ENCODE data around the gene HOXD11. TPM values are rescaled to one million over a fixed set of nuclear protein-coding genes. Genes with fewer than 3 reads are reported as not detected.

Gene HOXD11
- total RNA-seq, 1 donor from 2014 or later: not detected

DNA sequence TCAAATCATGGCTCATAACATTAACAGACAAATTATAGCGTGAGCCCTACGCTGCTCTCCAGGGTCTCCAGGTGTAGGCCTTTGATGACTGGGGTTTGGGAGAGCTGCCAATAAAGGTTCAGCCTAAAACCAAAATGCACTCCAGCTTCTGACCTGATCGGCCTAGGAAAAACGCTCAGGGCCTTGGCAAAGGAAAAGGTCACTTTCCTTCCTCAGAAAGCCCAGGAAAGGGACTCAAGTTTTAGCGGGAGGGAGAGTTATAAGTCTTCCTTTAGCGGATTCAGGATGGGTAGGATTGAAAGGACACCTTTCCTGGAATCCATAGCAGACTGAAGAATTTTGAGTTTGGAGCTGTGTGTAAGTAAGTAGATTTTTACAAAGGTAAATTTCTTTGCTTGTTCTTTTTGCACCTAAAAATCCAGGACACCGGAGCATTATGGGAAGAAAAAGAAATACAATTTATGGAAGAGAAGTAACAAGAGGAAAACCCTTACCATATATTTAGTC lies 32.1 kb upstream of the HOXD11 start:
- no peaks in the 10 kb centered on the region for H3K9me3 Mint-ChIP-seq (ENCODE audit: unreplicated experiment)
- no peak overlapping the region for H3K27ac Mint-ChIP-seq (ENCODE audit: unreplicated experiment)
- H3K4me1 Mint-ChIP-seq (ENCODE audit: unreplicated experiment): peaks cover 15% of the 10 kb centered on the region
- no peak overlapping the region for H3K4me3 Mint-ChIP-seq (ENCODE audit: unreplicated experiment)
- no peaks in the 10 kb centered on the region for H3K36me3 Mint-ChIP-seq (ENCODE audit: low read depth, unreplicated experiment)
- TF ChIP-seq, protein P1, sequence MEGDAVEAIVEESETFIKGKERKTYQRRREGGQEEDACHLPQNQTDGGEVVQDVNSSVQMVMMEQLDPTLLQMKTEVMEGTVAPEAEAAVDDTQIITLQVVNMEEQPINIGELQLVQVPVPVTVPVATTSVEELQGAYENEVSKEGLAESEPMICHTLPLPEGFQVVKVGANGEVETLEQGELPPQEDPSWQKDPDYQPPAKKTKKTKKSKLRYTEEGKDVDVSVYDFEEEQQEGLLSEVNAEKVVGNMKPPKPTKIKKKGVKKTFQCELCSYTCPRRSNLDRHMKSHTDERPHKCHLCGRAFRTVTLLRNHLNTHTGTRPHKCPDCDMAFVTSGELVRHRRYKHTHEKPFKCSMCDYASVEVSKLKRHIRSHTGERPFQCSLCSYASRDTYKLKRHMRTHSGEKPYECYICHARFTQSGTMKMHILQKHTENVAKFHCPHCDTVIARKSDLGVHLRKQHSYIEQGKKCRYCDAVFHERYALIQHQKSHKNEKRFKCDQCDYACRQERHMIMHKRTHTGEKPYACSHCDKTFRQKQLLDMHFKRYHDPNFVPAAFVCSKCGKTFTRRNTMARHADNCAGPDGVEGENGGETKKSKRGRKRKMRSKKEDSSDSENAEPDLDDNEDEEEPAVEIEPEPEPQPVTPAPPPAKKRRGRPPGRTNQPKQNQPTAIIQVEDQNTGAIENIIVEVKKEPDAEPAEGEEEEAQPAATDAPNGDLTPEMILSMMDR (IDR thresholded peaks at IDR 0.05; ENCODE audit: unreplicated experiment): no peak
- H3K27me3 Mint-ChIP-seq (ENCODE audit: unreplicated experiment): peaks cover 32% of the 10 kb centered on the region
- DNase-seq (ENCODE audit: low spot score): no peak

DNA sequence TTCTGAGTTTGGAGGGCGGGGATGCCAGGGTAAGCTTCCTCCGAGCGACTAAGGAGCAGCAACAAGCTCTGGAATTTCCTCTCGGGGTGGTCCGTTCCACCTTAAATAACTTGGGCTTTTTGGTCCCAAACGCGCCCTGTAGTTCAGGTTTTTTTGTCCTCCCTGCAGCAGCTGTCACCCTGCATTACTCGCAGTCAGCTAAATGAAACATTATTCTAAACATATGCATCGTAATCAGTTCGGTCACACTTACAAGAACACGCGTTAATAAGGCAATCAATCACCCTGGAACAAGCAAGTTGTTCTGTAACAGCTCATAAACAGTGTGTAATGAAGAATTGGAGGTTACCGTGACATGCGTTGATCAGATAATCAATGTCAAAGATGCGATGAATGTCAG lies 31.6 kb upstream of the HOXD11 start:
- Mint-ChIP-seq H3K27me3 (ENCODE audit: unreplicated experiment) (peaks cover 27% of the 10 kb centered on the region), H3K4me1 (ENCODE audit: unreplicated experiment) (peaks cover 15% of the 10 kb centered on the region), H3K9me3 (ENCODE audit: unreplicated experiment) (no peaks in the 10 kb centered on the region), H3K4me3 (ENCODE audit: unreplicated experiment) (peak overlapping the region; percentile 68), H3K27ac (ENCODE audit: unreplicated experiment) (no peak overlapping the region), H3K36me3 (ENCODE audit: low read depth, unreplicated experiment) (no peaks in the 10 kb centered on the region)
- DNase-seq (ENCODE audit: low spot score): peak; percentile 40
- TF ChIP-seq, protein P1 (IDR thresholded peaks at IDR 0.05; ENCODE audit: unreplicated experiment): no peak

DNA sequence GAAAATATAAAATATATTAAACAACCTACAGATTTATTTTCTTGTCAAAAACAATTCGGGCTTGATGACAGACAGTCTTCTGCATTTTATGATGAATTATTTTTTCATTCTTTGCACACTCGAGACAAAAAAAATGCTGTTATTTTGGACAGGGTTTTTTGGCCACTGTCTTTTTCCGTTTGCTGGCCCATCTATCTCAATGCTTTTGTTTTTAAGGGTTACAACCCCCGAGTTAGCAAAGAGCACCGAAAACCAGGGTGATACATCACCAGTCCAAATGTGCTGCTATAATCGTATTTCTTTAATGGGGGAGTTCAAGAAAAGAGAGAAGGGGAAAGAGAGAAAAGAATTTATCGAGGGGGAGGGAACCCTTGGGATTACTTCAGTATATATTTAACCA lies 31.0 kb upstream of the HOXD11 start:
- Mint-ChIP-seq H3K4me1 (ENCODE audit: unreplicated experiment) (peaks cover 18% of the 10 kb centered on the region), H3K27me3 (ENCODE audit: unreplicated experiment) (peaks cover 26% of the 10 kb centered on the region), H3K9me3 (ENCODE audit: unreplicated experiment) (no peaks in the 10 kb centered on the region), H3K4me3 (ENCODE audit: unreplicated experiment) (no peak overlapping the region), H3K27ac (ENCODE audit: unreplicated experiment) (no peak overlapping the region), H3K36me3 (ENCODE audit: low read depth, unreplicated experiment) (no peaks in the 10 kb centered on the region)
- TF ChIP-seq, protein P1 (IDR thresholded peaks at IDR 0.05; ENCODE audit: unreplicated experiment): no peak
- no peak for DNase-seq (ENCODE audit: low spot score)

DNA sequence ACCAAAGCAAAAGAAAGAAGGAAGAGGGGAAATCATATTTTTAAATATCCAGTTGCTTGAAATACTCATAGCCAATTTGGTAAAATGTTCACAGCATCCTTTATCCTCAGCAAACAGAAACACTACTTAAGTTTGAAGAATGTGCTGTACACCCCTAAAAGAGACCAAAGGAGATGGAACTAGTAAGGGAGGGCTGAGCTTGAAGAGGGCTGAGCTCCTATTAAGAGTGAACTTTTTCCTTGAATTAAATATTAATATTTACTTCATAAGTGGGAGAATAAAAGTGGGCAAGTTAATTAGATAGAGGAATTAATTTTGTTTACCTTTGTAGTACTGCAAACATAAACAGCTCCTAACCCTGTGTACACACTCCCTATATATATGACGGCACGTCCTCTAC lies 30.3 kb upstream of the HOXD11 start:
- TF ChIP-seq, protein P1 (IDR thresholded peaks at IDR 0.05; ENCODE audit: unreplicated experiment): no peak
- Mint-ChIP-seq H3K27me3 (ENCODE audit: unreplicated experiment) (peaks cover 29% of the 10 kb centered on the region), H3K4me1 (ENCODE audit: unreplicated experiment) (peaks cover 18% of the 10 kb centered on the region), H3K36me3 (ENCODE audit: low read depth, unreplicated experiment) (no peaks in the 10 kb centered on the region), H3K27ac (ENCODE audit: unreplicated experiment) (no peak overlapping the region), H3K9me3 (ENCODE audit: unreplicated experiment) (no peaks in the 10 kb centered on the region), H3K4me3 (ENCODE audit: unreplicated experiment) (no peak overlapping the region)
- no peak for DNase-seq (ENCODE audit: low spot score)

DNA sequence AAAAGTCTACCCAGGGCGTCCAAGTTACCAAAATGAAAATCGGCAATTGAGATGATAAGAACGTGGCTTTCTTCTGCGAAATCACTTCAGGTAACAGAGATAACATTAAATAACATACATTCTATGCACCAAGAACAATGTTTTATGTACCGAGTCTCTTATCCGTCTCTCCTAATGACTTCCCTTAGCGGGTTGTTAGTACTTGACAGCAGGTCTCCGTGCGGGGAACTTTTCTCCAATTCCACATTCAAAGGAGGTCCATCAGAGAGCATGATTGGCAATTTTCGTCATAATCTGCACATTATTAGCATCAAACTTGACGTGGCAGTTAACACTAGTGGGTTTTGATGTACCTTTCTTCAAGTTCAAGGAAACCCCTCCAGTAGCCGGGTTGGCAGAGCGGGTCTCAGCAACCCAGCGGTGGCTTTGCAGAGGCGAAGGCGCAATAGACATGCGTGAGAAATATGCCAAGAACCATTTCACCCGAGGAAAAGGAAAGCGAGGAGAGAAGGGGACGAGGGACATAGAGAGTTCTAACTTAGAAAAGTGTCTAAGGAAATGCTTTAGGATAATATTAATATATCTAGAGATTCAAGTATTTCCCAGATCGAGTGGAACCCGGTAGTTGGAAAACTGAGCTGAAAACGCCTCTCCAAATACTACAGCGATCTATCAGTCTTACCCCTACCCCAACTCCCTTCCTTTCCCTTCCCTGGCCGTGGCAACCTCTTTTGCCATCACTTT lies 28.4 kb upstream of the HOXD11 start:
- H3K9me3 Mint-ChIP-seq (ENCODE audit: unreplicated experiment): no peaks in the 10 kb centered on the region
- H3K36me3 Mint-ChIP-seq (ENCODE audit: low read depth, unreplicated experiment): no peaks in the 10 kb centered on the region
- TF ChIP-seq, protein P1 (IDR thresholded peaks at IDR 0.05; ENCODE audit: unreplicated experiment): no peak
- H3K27me3 Mint-ChIP-seq (ENCODE audit: unreplicated experiment): peaks cover 32% of the 10 kb centered on the region
- H3K4me3 Mint-ChIP-seq (ENCODE audit: unreplicated experiment): peak overlapping the region; percentile 87
- peaks cover 25% of the 10 kb centered on the region for H3K4me1 Mint-ChIP-seq (ENCODE audit: unreplicated experiment)
- H3K27ac Mint-ChIP-seq (ENCODE audit: unreplicated experiment): no peak overlapping the region
- DNase-seq (ENCODE audit: low spot score): no peak
